HepG2 (cell line): Measurements from ENCODE around the gene MUL1. TPM values are rescaled to one million over a fixed set of nuclear protein-coding genes. Genes with fewer than 3 reads are reported as not detected.

Experiments used
- ATAC-seq: fragments of 200-7000 bp; cut with Tn5 transposase; 3 replicates; pipeline ENCODE4 v1.9.1; 2020; ENCODE audit warnings: mild to moderate bottlenecking, moderate library complexity
- BruUV-seq: library from RNA; stranded (reverse); fragments of 400-500 nt; replicated peaks from 2 replicates; lab custom pipeline; 2021; lab: Mats Ljungman, UMichigan
- CTCF ChIA-PET: fragments of 300-600 bp; formaldehyde crosslinking; extraction: SDS; loops from one replicate; lab custom pipeline; 2021; ENCODE audit warnings: low total read pairs, inconsistent platforms, low intra/inter-chr PET ratio; lab: Yijun Ruan, JAX
- POLR2A ChIA-PET: fragments of 350-600 bp; sonication (Branson Sonifier 250); formaldehyde crosslinking; loops from one replicate; lab custom pipeline; 2020; ENCODE audit warnings: antibody characterized with exemption, inconsistent platforms; lab: Yijun Ruan, JAX
- DNase-seq: peaks from one replicate; pipeline ENCODE4 v3.0.0-alpha.2; 2015; ENCODE audit warnings: low spot score
- FAIRE-seq: peaks from 3 replicates; lab custom pipeline; 2011; peaks lifted over from hg19 to GRCh38; lab: Jason Lieb, UNC
- H2AFZ ChIP-seq: one replicate; pipeline ENCODE4 v1.6.1; 2011; ENCODE audit warnings: low read length, inconsistent platforms
- H3K27ac ChIP-seq: fragments of 300-600 bp; 3 replicates; pipeline ENCODE4 v1.8.0; 2011; ENCODE audit warnings: mixed run types, mild to moderate bottlenecking, mixed read lengths, low read length, inconsistent platforms; ENCODE audit not compliant: insufficient read depth; ENCODE audit errors: extremely low read length
- H3K27me3 ChIP-seq, 2 experiments: fragments of 200-600 bp in 1 of 2; 2 replicates in 1 of 2; 3 replicates in 1 of 2; pipeline versions ENCODE4 v1.6.0 to v1.8.0; 2011; ENCODE audit warnings: low read length in 2 of 2, mild to moderate bottlenecking in 2 of 2, moderate library complexity in 2 of 2, inconsistent platforms in 1 of 2; ENCODE audit not compliant: insufficient read depth in 2 of 2, control insufficient read depth in 1 of 2
- H3K36me3 ChIP-seq, 2 experiments: fragments of 200-600 bp in 1 of 2; replicated peaks in 1 of 2; 2 replicates in 1 of 2; 3 replicates in 1 of 2; pipeline versions ENCODE4 v1.5.1 to v1.8.0; 2011; ENCODE audit warnings: low read length in 2 of 2, inconsistent platforms in 1 of 2; ENCODE audit not compliant: insufficient read depth in 2 of 2, control insufficient read depth in 1 of 2
- H3K4me1 ChIP-seq: 2 replicates; pipeline ENCODE4 v1.5.1; 2012; ENCODE audit warnings: low read length, inconsistent platforms; ENCODE audit not compliant: insufficient read depth
- H3K4me2 ChIP-seq: 2 replicates; pipeline ENCODE4 v1.6.0; 2011; ENCODE audit warnings: low read depth, low read length, inconsistent platforms
- H3K4me3 ChIP-seq, 3 experiments: fragments of 200-600 bp in 1 of 3; sonication (generic), shearing (Covaris generic) in 1 of 3; replicated peaks in 1 of 3; 2 replicates each; pipeline ENCODE4 v1.5.1; 2011 to 2016; ENCODE audit warnings: low read length in 3 of 3, inconsistent platforms in 2 of 3, low read depth in 2 of 3, mild to moderate bottlenecking in 2 of 3, control low read depth in 1 of 3, mixed read lengths in 1 of 3; ENCODE audit not compliant: insufficient read depth in 1 of 3
- H3K79me2 ChIP-seq: one replicate; pipeline ENCODE4 v1.6.1; 2011; ENCODE audit warnings: low read length, inconsistent platforms; ENCODE audit not compliant: insufficient read depth
- H3K9ac ChIP-seq: 2 replicates; pipeline ENCODE4 v1.6.0; 2011; ENCODE audit warnings: mild to moderate bottlenecking, low read depth, low read length, inconsistent platforms; ENCODE audit not compliant: insufficient read depth
- H3K9me3 ChIP-seq: 2 replicates; pipeline ENCODE4 v1.5.1; 2012; ENCODE audit warnings: mild to moderate bottlenecking, low read length
- H4K20me1 ChIP-seq: 2 replicates; pipeline ENCODE4 v1.6.0; 2011; ENCODE audit warnings: inconsistent platforms, mild to moderate bottlenecking, low read length, moderate library complexity; ENCODE audit not compliant: insufficient read depth
- IRF1 ChIP-seq: sonication (generic); formaldehyde crosslinking; IDR thresholded peaks from 2 replicates; pipeline ENCODE4 v1.4.0; 2020; ENCODE audit warnings: low read depth, mild to moderate bottlenecking, missing genetic modification reagents
- KIAA2018 ChIP-seq: sonication (generic); formaldehyde crosslinking; IDR thresholded peaks from 2 replicates; pipeline ENCODE4 v1.5.0; 2020; ENCODE audit warnings: mild to moderate bottlenecking, missing genetic modification reagents, borderline replicate concordance
- MTA1 ChIP-seq: sonication (generic); formaldehyde crosslinking; IDR thresholded peaks from 2 replicates; pipeline ENCODE4 v1.4.0; 2020; ENCODE audit warnings: missing genetic modification reagents, mild to moderate bottlenecking, borderline replicate concordance
- ZNF251 ChIP-seq: sonication (generic); formaldehyde crosslinking; IDR thresholded peaks from 2 replicates; pipeline ENCODE4 v1.9.0; 2021; ENCODE audit warnings: mild to moderate bottlenecking, missing genetic modification reagents
- ZNF569 ChIP-seq: sonication (generic); formaldehyde crosslinking; IDR thresholded peaks from 2 replicates; pipeline ENCODE4 v1.5.0; 2020; ENCODE audit warnings: mild to moderate bottlenecking, missing genetic modification reagents, moderate library complexity, borderline replicate concordance
- ZNF646 ChIP-seq: sonication (generic); formaldehyde crosslinking; IDR thresholded peaks from 2 replicates; pipeline ENCODE4 v1.9.0; 2021; ENCODE audit warnings: mild to moderate bottlenecking, missing genetic modification reagents
- WGBS: methylation state at CpG from one replicate; pipeline ENCODE4 v1.1.6; 2017; ENCODE audit warnings: low lambda C conversion rate; 5-methylcytosine and 5-hydroxymethylcytosine counted together
- in situ Hi-C: cut with HindIII; loops from 2 replicates; pipeline ENCODE4 v1.10.0; 2017; ENCODE audit warnings: low pct_unique_long_range_greater_than_20kb; ENCODE audit not compliant: extremely low pct_ligation_motif_present
- intact Hi-C: fragments of 100-400 bp; cut with micrococcal nuclease; formaldehyde crosslinking; loops from one replicate; pipeline ENCODE4 v1.10.0; 2022; ENCODE audit not compliant: unreplicated experiment
- polyA plus RNA-seq, 8 experiments: library from polyadenylated mRNA; depleted of rRNA in 3 of 8; stranded (reverse) in 7 of 8; unstranded in 1 of 8; fragments of >200 nt; fragmentation: Illumina TruSeq in 4 of 8; extraction: Trizol in 4 of 8; gene quantifications; 2 replicates each; pipeline versions ENCODE4 v1.2.1 to v1.2.3, GENCODE V29; 2011 to 2016; ENCODE audit warnings: low read depth in 4 of 8, missing spikeins in 1 of 8, mixed read lengths in 1 of 8; ENCODE audit not compliant: insufficient read depth in 1 of 8
- total RNA-seq, 5 experiments: library from RNA; depleted of rRNA; stranded (reverse); fragments of >200 nt; fragmentation: Illumina TruSeq; extraction: Trizol; gene quantifications; 2 replicates each; pipeline ENCODE4 v1.2.3, GENCODE V29; 2016; ENCODE audit warnings: low read depth in 1 of 5

The MUL1 gene
- total and polyA plus RNA-seq, 2 of the 13 experiments (the other 11 are each of a cell fraction or from before 2014, with no cell fraction given) = 21.5 to 26.5 TPM

- no peaks in the 10 kb centered on the region for H3K79me2 ChIP-seq
- peak overlapping the region; percentile 57 to 81 (median 75); a peak in 5 of 6 replicates for H3K4me3 ChIP-seq
- CTCF ChIA-PET = no interaction called here
- in situ Hi-C loops (no loop called here), intact Hi-C loops (loop anchor here (2.0 kb wide), 1 partner anchor 30 kb away; no protein-coding TSS in a partner anchor)
- WGBS = 69% methylated on average over 30 of the region's 82 CpGs
- H3K4me2 ChIP-seq = peak overlapping the region; percentile 89
- H2AFZ ChIP-seq = no peak overlapping the region
- POLR2A ChIA-PET = interaction anchor here (0.6 to 2.6 kb wide), 16 partner anchors 10 to 627 kb away, joined by 3 to 45 read pairs (median 6); partner anchors contain the start of genes CDA, DDOST, MUL1 and PINK1
- ATAC-seq (peak; percentile 45), DNase-seq (no peak), FAIRE-seq (no peak)
- peak overlapping the region; percentile 87 for H3K9ac ChIP-seq
- no TSS peak for BruUV-seq
- H3K9me3 ChIP-seq = no peaks in the 10 kb centered on the region
- H3K27me3 ChIP-seq = no peaks in the 10 kb centered on the region
- H3K27ac ChIP-seq = peak overlapping the region; percentile 95
- H4K20me1 ChIP-seq = no peaks in the 10 kb centered on the region; the same call in 1 of the 2 replicates
- no peaks in the 10 kb centered on the region for H3K36me3 ChIP-seq
- H3K4me1 ChIP-seq = peaks cover 34% of the 10 kb centered on the region
- TF ChIP-seq IRF1 (CRISPR knock-in tag) = no peak
- no peak for TF ChIP-seq ZNF569 (CRISPR knock-in tag)
- TF ChIP-seq MTA1 (CRISPR knock-in tag) = peak; percentile 46; the same call in 1 of the 2 replicates
- TF ChIP-seq ZNF251 (CRISPR knock-in tag) = 0 out of 2 replicates have a peak, but pooled peaks have one; percentile 26
- no peak for TF ChIP-seq ZNF646 (CRISPR knock-in tag)
- TF ChIP-seq KIAA2018 (CRISPR knock-in tag) = no peak
Measured at GRCh38 chr1:20552728-20553445, 44.9 kb upstream of the MUL1 start.
